ENCODE results near the gene NEU1.
A peak's percentile ranks its signal among the peaks of the same experiment; 100 is the strongest.

The NEU1 gene

DNA sequence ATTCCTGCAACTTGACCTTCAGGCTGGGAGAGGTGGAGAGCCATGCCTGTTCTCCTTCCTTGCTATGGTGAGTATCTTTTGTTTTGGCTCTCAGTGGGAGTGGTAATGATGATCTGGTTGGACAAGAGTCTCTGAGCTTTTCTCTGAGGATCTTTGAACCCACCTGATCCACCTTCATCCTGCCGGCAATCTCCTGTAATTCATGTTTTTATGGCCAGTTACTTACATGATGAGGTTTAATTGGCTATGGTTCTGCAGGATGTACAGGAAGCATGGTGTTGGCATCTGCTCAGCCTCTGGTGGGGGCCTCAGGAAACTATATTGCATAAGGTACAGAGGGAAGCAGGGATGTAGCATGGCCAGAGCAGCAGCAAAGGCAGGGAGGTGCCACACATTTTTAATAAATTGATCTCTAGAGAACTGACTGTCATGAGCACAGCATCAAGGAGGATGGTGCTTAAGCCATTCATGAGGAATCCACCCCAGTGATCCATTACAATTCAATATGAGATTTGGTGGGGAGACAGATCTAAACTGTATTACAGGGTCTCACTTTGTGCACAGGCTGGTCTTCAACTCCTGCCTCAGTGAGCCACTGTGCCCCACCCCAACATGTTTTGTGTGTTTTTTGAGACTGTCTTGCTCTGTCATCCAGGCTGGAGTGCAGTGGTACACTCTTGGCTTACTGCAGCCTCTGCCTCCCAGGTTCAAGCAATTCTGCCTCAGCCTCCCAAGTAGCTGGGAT, 25.1 kb downstream of the NEU1 start:
- no peak for DNase-seq (ENCODE audit: low read depth)

DNA sequence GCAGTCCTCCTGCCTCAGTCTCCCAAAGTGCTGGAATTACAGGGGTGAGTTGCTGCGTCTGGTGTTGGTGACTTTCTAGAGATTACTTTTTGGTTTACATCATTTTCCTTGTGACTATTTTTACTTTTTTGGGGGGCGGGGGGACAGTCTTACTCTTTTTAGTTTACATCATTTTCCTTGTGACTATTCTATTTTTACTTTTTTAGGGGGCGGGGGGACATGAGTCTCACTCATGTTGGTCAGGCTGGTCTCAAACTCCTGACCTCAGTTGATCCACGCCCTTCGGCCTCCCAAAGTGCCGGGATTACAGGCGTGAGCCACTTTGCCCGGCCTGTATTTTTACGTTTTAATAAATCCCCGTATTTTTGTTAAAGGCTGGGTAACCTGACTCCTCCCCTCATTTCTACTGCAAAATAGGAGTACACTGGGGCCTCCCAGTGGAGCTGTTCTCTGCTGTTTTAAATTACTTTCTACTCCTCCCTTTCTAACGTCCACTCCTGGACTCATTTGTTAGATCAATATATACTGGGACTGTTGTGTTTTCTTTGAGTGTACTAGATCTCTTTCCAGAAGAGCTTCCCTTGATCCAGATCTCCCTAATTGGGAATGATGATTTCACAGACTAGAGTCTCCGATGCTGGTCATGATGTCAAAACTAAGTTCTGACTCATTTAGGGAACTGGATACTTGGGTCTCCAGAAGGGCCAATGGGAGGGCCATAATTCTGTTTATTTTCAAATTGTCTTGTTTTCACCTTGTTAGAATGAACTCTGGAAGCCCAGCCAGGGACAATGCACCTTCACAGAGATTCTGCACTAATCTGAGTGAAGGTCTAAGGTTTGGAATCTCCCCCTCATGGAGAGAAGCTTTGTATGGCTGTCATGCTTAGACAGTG, 25.9 kb downstream of the NEU1 start:
- DNase-seq (ENCODE audit: low read depth) = no peak
- TF ChIP-seq, protein P1, sequence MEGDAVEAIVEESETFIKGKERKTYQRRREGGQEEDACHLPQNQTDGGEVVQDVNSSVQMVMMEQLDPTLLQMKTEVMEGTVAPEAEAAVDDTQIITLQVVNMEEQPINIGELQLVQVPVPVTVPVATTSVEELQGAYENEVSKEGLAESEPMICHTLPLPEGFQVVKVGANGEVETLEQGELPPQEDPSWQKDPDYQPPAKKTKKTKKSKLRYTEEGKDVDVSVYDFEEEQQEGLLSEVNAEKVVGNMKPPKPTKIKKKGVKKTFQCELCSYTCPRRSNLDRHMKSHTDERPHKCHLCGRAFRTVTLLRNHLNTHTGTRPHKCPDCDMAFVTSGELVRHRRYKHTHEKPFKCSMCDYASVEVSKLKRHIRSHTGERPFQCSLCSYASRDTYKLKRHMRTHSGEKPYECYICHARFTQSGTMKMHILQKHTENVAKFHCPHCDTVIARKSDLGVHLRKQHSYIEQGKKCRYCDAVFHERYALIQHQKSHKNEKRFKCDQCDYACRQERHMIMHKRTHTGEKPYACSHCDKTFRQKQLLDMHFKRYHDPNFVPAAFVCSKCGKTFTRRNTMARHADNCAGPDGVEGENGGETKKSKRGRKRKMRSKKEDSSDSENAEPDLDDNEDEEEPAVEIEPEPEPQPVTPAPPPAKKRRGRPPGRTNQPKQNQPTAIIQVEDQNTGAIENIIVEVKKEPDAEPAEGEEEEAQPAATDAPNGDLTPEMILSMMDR (IDR thresholded peaks at IDR 0.05; ENCODE audit: insufficient read depth, low read depth, low read length, missing control alignments) = no peak
- H3K4me3 ChIP-seq (ENCODE audit: low read depth, low read length) = peak overlapping the region; percentile 76

More for the DNA sequence above, 25.1 kb downstream of the NEU1 start:
- H3K4me3 ChIP-seq (ENCODE audit: low read depth, low read length) = peak overlapping the region; percentile 76
- TF ChIP-seq, protein P1 (IDR thresholded peaks at IDR 0.05; ENCODE audit: insufficient read depth, low read depth, low read length, missing control alignments) = no peak

DNA sequence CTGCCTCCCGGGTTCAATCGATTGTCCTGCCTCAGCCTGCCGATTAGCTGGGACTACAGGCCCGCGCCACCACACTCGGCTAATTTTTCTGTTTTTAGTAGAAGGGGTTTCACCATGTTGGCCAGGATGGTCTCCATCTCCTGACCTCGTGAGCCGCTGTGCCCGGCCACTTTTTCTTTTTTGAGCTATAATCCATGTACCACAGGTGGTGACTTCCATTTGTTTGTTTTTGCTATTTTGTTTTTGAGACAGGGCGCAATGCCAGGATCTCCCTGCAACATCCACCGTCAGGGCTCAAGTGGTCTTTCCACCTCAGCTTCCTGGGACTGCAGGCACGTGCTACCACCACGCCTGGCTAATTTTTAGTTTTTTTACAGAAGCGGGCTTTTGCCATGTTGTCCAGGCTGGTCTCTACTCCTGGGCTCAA, 26.6 kb downstream of the NEU1 start:
- DNase-seq (ENCODE audit: low read depth) = no peak
- H3K4me3 ChIP-seq (ENCODE audit: low read depth, low read length) = peak overlapping the region; percentile 76
- TF ChIP-seq, protein P1 (IDR thresholded peaks at IDR 0.05; ENCODE audit: insufficient read depth, low read depth, low read length, missing control alignments) = no peak

DNA sequence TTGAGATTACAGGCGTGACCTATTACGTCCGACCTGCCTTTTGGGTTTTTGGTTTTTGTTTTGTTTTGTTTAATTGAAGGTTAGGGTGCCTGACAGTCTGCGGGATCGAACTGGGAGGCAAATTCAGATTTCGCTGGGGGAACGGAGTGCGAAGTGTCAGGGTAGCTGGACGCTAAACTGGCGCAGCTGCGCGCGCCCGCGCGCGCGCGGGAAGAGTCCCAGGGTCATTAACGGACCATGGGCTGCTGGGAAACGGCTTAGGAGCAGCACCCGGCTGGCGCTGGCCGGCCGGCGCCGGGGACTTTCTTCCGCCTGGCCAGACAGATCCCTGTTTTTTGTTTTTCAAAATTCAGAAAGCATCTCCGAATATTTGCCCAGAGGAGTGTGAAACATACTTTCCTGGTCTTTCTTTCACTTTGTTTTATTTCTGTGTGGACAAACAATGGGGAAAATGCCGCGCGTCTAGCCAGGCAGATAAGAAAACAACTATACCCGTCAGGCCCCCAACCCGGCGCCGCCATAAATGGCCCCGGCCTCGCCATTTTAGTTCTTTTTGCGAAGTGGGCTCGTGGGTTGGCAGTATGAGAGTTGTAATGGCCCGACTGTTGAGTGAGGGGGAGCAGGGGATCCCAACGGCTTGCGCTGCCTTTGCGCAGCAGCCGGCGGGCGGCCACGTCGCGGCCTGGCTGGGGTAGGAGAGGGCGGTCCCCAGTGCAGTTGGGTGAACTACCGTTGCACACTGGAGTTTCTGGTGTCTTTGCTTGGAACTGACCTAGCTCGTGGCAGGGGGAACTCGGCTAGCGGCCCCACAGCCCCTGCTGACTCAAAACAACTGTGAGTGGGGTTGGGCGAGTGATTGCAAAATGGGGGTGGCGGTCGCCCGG, 28.0 kb downstream of the NEU1 start:
- TF ChIP-seq, protein P1 (IDR thresholded peaks at IDR 0.05; ENCODE audit: insufficient read depth, low read depth, low read length, missing control alignments) = no peak
- peak overlapping the region; percentile 76 for H3K4me3 ChIP-seq (ENCODE audit: low read depth, low read length)
- DNase-seq (ENCODE audit: low read depth) = peak; percentile 94

DNA sequence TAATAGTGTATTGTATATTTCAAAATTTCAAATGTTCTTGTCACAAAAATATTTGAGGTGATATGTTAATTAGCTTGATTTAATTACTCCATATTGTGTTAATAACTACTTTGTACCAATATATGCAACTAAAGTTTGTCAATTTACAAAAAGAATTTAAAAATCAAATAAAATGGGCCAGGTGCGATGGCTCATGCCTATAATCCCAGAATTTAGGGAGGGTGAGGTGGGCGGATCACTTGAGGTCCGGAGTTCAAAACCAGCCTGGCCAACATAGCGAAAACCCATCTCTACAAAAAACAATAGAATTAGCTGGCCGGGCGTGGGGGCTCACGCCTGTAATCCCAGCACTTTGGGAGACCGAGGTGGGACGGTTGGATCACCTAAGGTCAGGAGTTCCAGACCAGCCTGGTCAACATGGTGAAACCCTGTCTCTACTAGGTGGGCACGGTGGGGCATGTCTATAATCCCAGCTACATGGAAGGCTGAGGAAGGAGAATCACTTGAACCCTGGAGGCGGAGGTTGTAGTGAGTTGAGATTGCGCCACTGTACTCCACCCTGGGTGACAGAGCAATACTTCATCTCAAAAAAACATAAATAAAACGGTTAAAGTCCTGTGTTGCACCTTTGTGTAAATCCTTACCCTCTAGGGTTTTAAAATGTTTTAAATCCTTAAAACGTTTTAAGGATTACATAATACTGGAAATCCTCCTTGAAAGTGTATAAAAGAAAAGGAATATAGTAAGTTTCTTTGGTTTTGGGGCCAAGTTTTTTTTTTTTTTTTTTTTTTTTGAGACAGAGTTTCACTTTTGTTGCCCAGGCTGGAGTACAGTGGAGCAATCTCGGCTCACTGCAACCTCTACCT, 31.0 kb downstream of the NEU1 start:
- TF ChIP-seq, protein P1 (IDR thresholded peaks at IDR 0.05; ENCODE audit: insufficient read depth, low read depth, low read length, missing control alignments) = no peak
- peak overlapping the region; percentile 83 for H3K4me3 ChIP-seq (ENCODE audit: low read depth, low read length)
- DNase-seq (ENCODE audit: low read depth) = no peak

Measured in GM12865 (cell line).